ENCODE measurements around the gene PTX3.

Gene PTX3

DNA sequence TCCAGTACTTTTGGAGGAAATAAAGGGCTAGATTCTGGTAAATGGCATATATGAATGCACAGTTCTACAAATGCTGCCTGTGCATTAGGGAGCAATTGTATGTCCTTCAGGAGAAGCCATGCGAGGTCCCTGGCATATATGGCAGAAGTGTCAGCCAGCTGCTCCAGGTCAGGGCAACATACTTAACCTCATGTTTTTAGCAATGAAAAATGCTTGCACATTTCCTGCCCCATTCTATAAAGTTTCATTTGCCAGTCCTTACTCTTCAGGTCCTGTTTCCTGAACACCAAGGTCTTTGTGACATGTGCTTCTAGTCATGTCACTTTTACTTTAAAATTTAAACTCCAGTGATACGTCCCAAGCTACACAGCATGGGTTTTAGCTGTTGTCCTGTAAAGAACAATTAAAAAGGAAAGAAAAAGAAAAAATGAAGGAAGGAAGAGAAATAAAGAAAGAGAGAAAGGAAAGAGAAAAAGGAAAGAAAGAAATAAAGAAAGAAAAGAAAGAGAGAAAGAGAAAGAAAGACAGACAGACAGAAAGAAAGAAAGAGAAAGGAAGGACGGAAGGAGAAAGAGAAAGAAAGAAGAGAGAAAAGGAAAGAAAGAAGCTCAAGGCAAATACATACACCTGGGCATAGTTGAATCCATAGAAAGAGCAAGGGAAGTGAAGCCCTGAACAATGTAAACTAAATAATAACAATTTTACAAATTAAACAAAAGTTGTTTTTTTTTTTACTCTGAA, 20.1 kb upstream of the PTX3 start:
- Histone ChIP-seq H3K4me3 (ENCODE audit: low read depth, low read length) (no peak overlapping the region), H3K27ac (no peak overlapping the region), H3K27me3 (ENCODE audit: insufficient read depth, low read depth, severe bottlenecking) (no peaks in the 10 kb centered on the region), H3K36me3 (no peaks in the 10 kb centered on the region), H3K9me3 (ENCODE audit: severe bottlenecking) (no peaks in the 10 kb centered on the region)
- TF ChIP-seq, protein P1, sequence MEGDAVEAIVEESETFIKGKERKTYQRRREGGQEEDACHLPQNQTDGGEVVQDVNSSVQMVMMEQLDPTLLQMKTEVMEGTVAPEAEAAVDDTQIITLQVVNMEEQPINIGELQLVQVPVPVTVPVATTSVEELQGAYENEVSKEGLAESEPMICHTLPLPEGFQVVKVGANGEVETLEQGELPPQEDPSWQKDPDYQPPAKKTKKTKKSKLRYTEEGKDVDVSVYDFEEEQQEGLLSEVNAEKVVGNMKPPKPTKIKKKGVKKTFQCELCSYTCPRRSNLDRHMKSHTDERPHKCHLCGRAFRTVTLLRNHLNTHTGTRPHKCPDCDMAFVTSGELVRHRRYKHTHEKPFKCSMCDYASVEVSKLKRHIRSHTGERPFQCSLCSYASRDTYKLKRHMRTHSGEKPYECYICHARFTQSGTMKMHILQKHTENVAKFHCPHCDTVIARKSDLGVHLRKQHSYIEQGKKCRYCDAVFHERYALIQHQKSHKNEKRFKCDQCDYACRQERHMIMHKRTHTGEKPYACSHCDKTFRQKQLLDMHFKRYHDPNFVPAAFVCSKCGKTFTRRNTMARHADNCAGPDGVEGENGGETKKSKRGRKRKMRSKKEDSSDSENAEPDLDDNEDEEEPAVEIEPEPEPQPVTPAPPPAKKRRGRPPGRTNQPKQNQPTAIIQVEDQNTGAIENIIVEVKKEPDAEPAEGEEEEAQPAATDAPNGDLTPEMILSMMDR (IDR thresholded peaks at IDR 0.05; ENCODE audit: low read depth, low read length), result no peak
- DNase-seq, result no peak

DNA sequence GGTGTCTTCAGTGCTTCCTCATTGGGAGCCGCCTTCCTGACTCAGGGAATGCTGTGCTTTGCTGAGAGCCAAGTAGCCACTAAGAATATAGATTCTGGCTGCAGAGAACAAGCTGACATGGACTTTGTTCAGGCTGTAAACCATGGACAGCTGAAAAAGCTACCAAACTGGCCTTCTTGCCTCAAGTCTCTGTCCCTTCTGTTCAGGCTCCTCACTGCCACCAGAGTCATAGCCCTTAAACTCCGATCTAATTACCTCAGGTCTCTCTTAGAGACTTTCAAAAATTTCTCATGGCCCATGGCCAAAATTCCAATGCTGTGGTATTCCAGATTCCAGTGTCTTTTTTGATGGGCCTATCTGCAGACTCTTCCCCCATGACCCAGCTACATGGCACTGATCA, 19.4 kb upstream of the PTX3 start:
- Histone ChIP-seq H3K36me3 (no peaks in the 10 kb centered on the region), H3K9me3 (ENCODE audit: severe bottlenecking) (no peaks in the 10 kb centered on the region), H3K27me3 (ENCODE audit: insufficient read depth, low read depth, severe bottlenecking) (no peaks in the 10 kb centered on the region), H3K4me3 (ENCODE audit: low read depth, low read length) (no peak overlapping the region), H3K27ac (no peak overlapping the region)
- DNase-seq, result no peak
- TF ChIP-seq, protein P1 (IDR thresholded peaks at IDR 0.05; ENCODE audit: low read depth, low read length), result no peak

DNA sequence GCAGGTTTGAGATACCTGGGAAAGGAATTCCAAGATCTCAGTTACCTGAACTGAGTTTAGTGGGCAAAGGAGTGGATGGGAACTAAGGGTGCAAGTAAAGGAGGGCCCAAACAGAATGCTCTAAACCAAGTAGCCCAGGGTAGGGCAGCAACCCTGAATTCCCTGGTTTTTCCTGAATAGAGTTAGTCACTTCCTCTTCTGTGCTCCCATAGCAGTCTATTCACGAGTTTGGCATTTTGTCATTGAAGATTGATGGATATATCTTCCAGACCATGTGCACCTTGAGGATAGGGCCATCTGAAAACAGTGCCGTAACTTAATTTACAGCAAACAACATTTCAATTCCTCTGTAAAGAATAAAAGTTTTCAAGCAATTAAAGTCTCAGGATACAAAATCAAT, 18.5 kb upstream of the PTX3 start:
- H3K9me3 ChIP-seq (ENCODE audit: severe bottlenecking), result no peaks in the 10 kb centered on the region
- no peak for DNase-seq
- H3K4me3 ChIP-seq (ENCODE audit: low read depth, low read length), result no peak overlapping the region
- no peaks in the 10 kb centered on the region for H3K27me3 ChIP-seq (ENCODE audit: insufficient read depth, low read depth, severe bottlenecking)
- H3K27ac ChIP-seq, result no peak overlapping the region
- TF ChIP-seq, protein P1 (IDR thresholded peaks at IDR 0.05; ENCODE audit: low read depth, low read length), result no peak
- H3K36me3 ChIP-seq, result no peaks in the 10 kb centered on the region

DNA sequence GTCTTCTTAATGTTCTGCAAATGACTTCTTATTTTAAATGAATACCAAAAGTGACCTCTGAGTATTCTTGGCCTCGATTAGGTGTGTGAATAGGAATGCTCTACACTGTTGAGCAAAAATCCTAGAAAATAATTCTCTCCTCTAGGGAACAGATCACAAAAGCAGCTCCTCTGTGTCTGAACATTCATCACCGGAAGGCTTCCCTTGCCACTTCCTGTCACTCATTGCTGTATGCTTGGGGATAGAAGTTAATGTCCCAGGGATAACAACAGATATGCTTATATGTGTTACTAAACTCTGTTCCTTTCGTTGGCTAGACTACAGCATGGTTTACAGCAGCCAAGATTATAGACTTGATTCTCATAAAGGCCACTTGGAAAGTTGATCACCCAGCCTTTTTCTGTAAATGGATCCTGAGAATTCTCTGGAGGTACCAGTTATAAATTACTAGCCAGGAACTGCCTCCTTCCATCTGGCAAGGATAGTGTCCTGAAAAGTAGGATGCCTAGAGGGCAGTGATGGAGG, 16.0 kb upstream of the PTX3 start:
- Histone ChIP-seq H3K4me3 (ENCODE audit: low read depth, low read length) (no peak overlapping the region), H3K36me3 (no peaks in the 10 kb centered on the region), H3K27ac (no peak overlapping the region), H3K27me3 (ENCODE audit: insufficient read depth, low read depth, severe bottlenecking) (no peaks in the 10 kb centered on the region), H3K9me3 (ENCODE audit: severe bottlenecking) (no peaks in the 10 kb centered on the region)
- TF ChIP-seq, protein P1 (IDR thresholded peaks at IDR 0.05; ENCODE audit: low read depth, low read length), result no peak
- no peak for DNase-seq

DNA sequence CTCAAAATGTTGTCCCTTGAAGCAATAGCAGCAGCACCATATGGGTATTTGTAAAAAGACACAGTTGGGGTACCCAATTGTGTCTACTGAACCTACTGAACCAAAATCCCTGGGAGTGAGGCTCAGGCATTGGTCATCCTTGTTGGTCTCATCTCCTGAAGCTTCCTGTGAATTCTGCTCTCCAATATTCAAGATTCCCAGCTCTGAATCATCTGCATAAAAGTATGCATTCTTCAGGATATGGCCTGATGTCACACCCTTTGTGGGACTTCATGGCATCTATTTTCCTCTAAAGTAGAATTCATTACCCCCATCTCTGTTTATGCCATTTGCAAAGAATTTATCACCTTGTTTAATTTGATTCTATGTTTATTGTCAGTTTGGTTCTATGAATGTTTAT, 13.3 kb upstream of the PTX3 start:
- Histone ChIP-seq H3K4me3 (ENCODE audit: low read depth, low read length) (no peak overlapping the region), H3K27ac (no peak overlapping the region), H3K27me3 (ENCODE audit: insufficient read depth, low read depth, severe bottlenecking) (no peaks in the 10 kb centered on the region), H3K36me3 (no peaks in the 10 kb centered on the region), H3K9me3 (ENCODE audit: severe bottlenecking) (no peaks in the 10 kb centered on the region)
- DNase-seq, result no peak
- TF ChIP-seq, protein P1 (IDR thresholded peaks at IDR 0.05; ENCODE audit: low read depth, low read length), result no peak

DNA sequence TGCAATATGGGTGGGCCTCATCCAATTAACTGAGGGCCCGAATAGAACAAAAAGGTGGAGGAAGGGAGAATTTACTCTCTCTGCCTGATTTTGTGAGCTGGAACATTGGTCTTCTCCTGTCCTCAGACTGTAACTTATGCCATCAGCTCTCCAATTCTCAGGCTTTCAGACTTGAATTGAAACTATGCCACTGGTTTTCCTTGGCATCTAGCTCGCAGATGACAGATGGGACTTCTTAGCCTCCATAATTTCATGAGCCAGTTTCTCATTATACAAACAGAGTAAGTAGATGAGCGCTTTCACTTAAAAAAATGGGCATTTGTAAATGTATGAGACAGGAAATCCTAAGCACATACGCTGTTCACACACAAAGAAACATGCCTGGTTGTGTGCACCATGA, 8.7 kb upstream of the PTX3 start:
- DNase-seq, result no peak
- TF ChIP-seq, protein P1 (IDR thresholded peaks at IDR 0.05; ENCODE audit: low read depth, low read length), result no peak
- Histone ChIP-seq H3K27ac (no peak overlapping the region), H3K36me3 (no peaks in the 10 kb centered on the region), H3K9me3 (ENCODE audit: severe bottlenecking) (no peaks in the 10 kb centered on the region), H3K4me3 (ENCODE audit: low read depth, low read length) (no peak overlapping the region), H3K27me3 (ENCODE audit: insufficient read depth, low read depth, severe bottlenecking) (no peaks in the 10 kb centered on the region)
